ELR (cell line): Measurements from ENCODE around the gene ARMC9.

Experiments
- DNase-seq: peaks from one replicate; pipeline ENCODE4 v3.0.0-alpha.2; 2015; ENCODE audit warnings: low read depth

Gene ARMC9

DNA sequence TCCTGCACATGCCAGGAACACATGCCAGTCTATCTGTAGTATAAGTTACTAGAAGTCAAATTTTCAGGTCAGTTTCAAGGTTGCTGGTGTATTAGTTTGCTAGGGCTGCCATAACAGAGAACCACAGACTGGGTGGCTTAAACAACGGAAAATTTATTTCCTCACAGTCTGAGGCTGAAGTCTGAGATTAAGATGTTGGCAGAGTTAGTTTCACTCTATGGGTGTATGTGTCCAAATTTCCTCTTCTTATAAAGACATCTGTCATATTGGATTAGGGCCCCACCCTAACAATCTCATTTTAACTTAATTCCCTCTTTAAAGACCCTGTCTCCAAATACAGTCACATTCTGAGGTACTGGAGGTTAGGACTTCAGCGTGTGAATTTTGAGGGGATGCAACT, 223.6 kb downstream of the ARMC9 start:
- DNase-seq = no peak

DNA sequence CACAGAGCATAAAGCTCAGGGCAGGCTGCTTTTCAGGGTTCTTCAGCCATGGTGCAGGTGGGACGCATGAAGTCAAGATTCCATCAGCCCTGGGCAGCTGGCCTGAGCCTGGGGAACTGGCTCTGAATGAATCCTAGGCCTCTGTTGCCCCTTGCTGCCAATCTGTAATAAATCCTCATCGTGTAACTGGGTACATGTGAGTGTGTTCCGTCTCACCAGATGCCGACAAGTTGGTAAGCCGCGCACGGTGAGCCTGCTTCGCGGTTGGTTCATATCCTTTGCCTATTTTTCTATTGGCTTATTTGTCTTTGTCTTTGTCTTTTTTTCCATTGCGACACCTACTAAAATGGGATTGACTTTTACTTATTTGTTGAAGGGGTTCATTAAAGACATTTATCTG, 224.7 kb downstream of the ARMC9 start:
- no peak for DNase-seq
